Measurements from ENCODE around the gene CDH4. TPM values are rescaled to one million over a fixed set of nuclear protein-coding genes. Genes with fewer than 3 reads are reported as not detected.

CDH4 gene
- total RNA-seq, 1 donor from 2014 or later: 8.3 TPM

GRCh38 chr20:61320691-61321425 lies 68.8 kb downstream of the CDH4 start:
- no peaks in the 10 kb centered on the region for H3K36me3 Mint-ChIP-seq
- peaks cover 12% of the 10 kb centered on the region for H3K27me3 Mint-ChIP-seq
- H3K4me3 Mint-ChIP-seq: no peak overlapping the region
- H3K9me3 Mint-ChIP-seq: no peaks in the 10 kb centered on the region
- H3K27ac Mint-ChIP-seq: no peak overlapping the region
- no peak for DNase-seq (ENCODE audit: extremely low spot score, unreplicated experiment)
- no peak for TF ChIP-seq CTCF (conservative IDR thresholded peaks at IDR 0.05)
- peaks cover 7% of the 10 kb centered on the region for H3K4me1 Mint-ChIP-seq (ENCODE audit: unreplicated experiment)

GRCh38 chr20:61321481-61321880 lies 69.4 kb downstream of the CDH4 start:
- no peak for TF ChIP-seq CTCF (conservative IDR thresholded peaks at IDR 0.05)
- DNase-seq (ENCODE audit: extremely low spot score, unreplicated experiment): no peak
- H3K4me1 Mint-ChIP-seq (ENCODE audit: unreplicated experiment): peaks cover 1% of the 10 kb centered on the region
- no peak overlapping the region for H3K4me3 Mint-ChIP-seq
- H3K9me3 Mint-ChIP-seq: no peaks in the 10 kb centered on the region
- no peaks in the 10 kb centered on the region for H3K36me3 Mint-ChIP-seq
- H3K27me3 Mint-ChIP-seq: peaks cover 12% of the 10 kb centered on the region
- no peak overlapping the region for H3K27ac Mint-ChIP-seq

- Mint-ChIP-seq H3K27me3 (peaks cover 16% of the 10 kb centered on the region), H3K36me3 (no peaks in the 10 kb centered on the region), H3K27ac (no peak overlapping the region), H3K4me1 (ENCODE audit: unreplicated experiment) (no peaks in the 10 kb centered on the region), H3K4me3 (no peak overlapping the region), H3K9me3 (no peaks in the 10 kb centered on the region)
- DNase-seq (ENCODE audit: extremely low spot score, unreplicated experiment): no peak
- TF ChIP-seq CTCF (conservative IDR thresholded peaks at IDR 0.05): no peak
These were observed 70.2 kb downstream of the CDH4 start for GRCh38 chr20:61322151-61322865.

GRCh38 chr20:61324906-61325305 lies 72.8 kb downstream of the CDH4 start:
- no peak for TF ChIP-seq CTCF (conservative IDR thresholded peaks at IDR 0.05)
- no peak for DNase-seq (ENCODE audit: extremely low spot score, unreplicated experiment)
- peaks cover 13% of the 10 kb centered on the region for H3K27me3 Mint-ChIP-seq
- H3K36me3 Mint-ChIP-seq: no peaks in the 10 kb centered on the region
- no peak overlapping the region for H3K27ac Mint-ChIP-seq
- H3K4me3 Mint-ChIP-seq: no peak overlapping the region
- no peaks in the 10 kb centered on the region for H3K4me1 Mint-ChIP-seq (ENCODE audit: unreplicated experiment)
- H3K9me3 Mint-ChIP-seq: no peaks in the 10 kb centered on the region

GRCh38 chr20:61325718-61326117 lies 73.7 kb downstream of the CDH4 start:
- H3K4me3 Mint-ChIP-seq: no peak overlapping the region
- H3K27ac Mint-ChIP-seq: no peak overlapping the region
- TF ChIP-seq CTCF (conservative IDR thresholded peaks at IDR 0.05): no peak
- no peaks in the 10 kb centered on the region for H3K4me1 Mint-ChIP-seq (ENCODE audit: unreplicated experiment)
- no peaks in the 10 kb centered on the region for H3K36me3 Mint-ChIP-seq
- peaks cover 13% of the 10 kb centered on the region for H3K27me3 Mint-ChIP-seq
- no peak for DNase-seq (ENCODE audit: extremely low spot score, unreplicated experiment)
- H3K9me3 Mint-ChIP-seq: no peaks in the 10 kb centered on the region
